ENCODE measurements around the gene PATE1. TPM values are rescaled to one million over a fixed set of nuclear protein-coding genes. Genes with fewer than 3 reads are reported as not detected.
"Not testable (repeated sequence)": the region's sequence is repeated elsewhere in the genome, so short reads cannot be mapped to it uniquely, and the experiment has no call there.

Gene PATE1, protein sequence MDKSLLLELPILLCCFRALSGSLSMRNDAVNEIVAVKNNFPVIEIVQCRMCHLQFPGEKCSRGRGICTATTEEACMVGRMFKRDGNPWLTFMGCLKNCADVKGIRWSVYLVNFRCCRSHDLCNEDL
- not detected in 2 replicates for total RNA-seq (ENCODE audit: low replicate concordance)

DNA sequence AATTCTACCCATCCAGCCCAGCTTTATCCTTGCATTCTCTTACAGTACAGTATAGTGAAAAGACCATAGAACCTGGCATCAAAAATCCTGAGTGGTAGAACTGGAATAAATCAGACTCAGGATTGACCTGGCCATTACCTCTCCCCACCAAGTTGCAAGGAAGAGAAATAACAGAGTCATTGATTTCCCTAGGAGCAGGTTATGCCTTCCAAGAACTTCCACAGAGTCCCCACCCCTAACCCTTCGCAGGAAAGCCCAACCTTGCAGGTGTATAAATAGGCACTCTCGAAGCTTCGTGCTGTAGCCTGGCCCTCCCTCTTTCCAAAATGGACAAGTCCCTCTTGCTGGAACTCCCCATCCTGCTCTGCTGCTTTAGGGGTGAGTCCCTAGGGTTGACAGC lies at the start of gene PATE1:
PATE1 (plus strand) TSS at position 301 of the 400 bp plus-strand sequence; CDS start at position 327, 26 bp downstream.
- DNase-seq (ENCODE audit: low read depth): no peak

DNA sequence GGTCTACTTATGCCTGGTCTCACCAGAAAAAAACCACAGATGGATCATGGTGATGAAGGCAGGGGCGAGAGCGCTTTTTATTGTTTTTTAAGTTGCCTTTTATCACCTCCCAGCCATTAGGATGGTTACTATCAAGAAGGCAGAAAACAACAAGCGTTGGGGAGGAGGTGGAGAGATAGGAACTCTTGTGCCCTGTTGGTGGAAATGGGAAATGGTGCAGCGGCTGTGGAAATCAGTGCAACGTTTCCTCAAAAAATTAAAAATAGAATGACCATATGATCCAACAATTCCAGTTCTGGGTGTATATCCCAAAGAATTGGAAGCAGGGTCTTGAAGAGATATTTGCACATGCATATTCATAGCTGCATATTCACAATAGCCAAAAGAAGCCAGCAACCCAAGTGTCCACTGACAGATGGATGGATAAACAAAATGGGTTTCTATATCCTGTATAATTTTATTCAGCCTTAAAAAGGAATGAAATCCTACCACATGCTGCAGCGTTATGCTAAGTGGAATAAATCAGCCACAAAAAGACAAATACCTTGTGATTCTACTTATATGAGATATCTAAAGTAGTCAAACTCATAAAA lies 45.0 kb upstream of the PATE1 start:
- DNase-seq (ENCODE audit: low read depth): no peak
- TF ChIP-seq, protein P1, sequence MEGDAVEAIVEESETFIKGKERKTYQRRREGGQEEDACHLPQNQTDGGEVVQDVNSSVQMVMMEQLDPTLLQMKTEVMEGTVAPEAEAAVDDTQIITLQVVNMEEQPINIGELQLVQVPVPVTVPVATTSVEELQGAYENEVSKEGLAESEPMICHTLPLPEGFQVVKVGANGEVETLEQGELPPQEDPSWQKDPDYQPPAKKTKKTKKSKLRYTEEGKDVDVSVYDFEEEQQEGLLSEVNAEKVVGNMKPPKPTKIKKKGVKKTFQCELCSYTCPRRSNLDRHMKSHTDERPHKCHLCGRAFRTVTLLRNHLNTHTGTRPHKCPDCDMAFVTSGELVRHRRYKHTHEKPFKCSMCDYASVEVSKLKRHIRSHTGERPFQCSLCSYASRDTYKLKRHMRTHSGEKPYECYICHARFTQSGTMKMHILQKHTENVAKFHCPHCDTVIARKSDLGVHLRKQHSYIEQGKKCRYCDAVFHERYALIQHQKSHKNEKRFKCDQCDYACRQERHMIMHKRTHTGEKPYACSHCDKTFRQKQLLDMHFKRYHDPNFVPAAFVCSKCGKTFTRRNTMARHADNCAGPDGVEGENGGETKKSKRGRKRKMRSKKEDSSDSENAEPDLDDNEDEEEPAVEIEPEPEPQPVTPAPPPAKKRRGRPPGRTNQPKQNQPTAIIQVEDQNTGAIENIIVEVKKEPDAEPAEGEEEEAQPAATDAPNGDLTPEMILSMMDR (IDR thresholded peaks at IDR 0.05; ENCODE audit: insufficient read depth, low read length): no peak
- no peak overlapping the region for H3K4me3 ChIP-seq (ENCODE audit: low read depth, low read length)

More for the DNA sequence above, at the start of gene PATE1:
- no peak within 1 kb of the TSS for H3K4me3 ChIP-seq (ENCODE audit: low read depth, low read length)
- TF ChIP-seq, protein P1 (IDR thresholded peaks at IDR 0.05; ENCODE audit: insufficient read depth, low read length): no peak

DNA sequence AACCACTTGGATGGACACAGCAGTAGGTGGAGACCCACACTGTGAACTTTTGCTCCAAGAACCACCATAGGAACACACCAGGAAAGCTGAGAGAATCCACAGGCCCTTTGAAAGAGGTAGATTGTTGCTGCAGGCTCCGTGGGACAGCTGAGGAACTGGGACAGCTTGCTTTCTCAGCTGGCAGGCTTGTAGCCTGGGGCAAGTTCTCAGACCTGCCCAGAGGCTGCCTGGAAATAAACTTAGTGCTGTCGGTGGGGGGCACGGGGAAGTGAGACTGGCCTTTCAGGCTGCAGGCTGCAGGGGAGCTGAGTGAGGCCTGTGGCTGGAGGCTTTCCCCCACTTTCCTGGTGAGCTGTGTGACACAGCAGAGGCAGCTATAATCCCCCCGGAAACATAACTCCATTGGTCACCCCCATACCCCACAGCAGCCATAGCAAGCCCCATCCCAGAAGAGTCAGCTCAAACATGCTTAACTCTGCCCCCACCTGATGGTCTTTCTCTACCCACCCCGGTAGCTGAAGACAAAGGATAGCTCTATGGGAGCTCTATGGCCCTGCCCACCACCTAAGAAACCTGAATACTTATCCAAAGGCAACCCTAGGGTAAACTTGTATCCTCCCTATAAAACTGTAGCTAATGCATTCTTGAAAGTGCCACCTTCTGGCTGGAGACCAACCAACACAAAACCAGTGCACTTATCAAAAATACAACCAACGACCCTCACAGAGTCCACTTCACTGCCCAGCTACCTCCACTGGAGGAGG lies 44.0 kb upstream of the PATE1 start:
- TF ChIP-seq, protein P1 (IDR thresholded peaks at IDR 0.05; ENCODE audit: insufficient read depth, low read length): no peak
- no peak for DNase-seq (ENCODE audit: low read depth)
- no peak overlapping the region for H3K4me3 ChIP-seq (ENCODE audit: low read depth, low read length)

DNA sequence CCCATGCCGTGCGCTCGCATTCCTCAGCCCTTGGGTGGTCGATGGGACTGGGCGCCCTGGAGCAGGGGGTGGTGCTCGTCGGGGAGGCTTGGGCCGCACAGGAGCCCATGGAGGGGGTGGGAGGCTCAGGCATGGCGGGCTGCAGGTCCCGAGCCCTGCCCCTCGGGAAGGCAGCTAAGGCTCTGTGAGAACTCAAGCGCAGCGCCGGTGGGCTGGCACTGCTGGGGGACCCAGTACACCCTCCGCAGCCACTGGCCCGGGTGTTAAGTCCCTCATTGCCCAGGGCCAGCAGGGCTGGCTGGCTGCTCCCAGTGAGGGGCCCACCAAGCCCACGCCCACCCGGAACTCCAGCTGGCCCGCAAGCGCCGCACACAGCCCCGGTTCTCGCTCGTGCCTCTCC lies 41.4 kb upstream of the PATE1 start:
- not testable (repeated sequence) for H3K4me3 ChIP-seq (ENCODE audit: low read depth, low read length); DNase-seq (ENCODE audit: low read depth)

DNA sequence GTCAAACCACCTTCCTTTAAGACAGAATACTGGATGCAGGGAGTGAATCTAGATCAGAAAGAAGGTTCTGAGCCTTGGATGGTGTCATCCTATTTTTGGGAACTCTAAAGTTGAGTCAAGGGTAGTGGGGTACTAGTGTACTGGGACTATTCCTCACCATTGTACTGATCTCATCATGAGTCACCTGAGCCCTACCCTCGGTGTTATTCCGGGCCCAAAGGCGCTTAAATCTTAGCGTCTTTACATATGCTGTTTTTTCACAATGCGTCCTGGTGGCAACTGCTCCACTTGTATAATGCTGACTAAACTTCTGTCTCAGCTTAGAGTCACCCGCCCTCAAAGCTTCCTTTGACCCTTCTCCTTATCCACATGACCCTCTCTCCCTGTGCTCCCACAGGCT lies 25.3 kb upstream of the PATE1 start:
- no peak overlapping the region for H3K4me3 ChIP-seq (ENCODE audit: low read depth, low read length)
- TF ChIP-seq, protein P1 (IDR thresholded peaks at IDR 0.05; ENCODE audit: insufficient read depth, low read length): no peak
- DNase-seq (ENCODE audit: low read depth): no peak

DNA sequence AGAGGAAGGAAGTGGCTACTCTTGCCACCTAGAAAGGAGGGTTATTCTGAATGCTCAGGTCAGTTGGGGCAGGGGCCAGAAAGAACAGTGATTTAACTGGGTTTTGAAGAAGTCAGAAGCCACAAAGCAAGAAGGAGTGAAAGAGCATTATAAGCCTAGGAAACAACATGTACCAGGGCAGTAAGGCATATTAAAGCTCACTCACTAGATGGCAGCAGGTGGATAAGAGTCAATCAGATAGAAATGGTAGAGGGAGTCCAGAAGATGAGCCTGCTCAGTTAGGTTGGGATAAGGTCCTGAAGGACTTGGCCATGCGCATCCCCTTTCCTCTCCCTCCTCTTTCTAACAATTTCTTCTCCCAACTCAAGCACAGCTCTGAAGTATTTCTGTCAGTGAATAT lies 22.0 kb upstream of the PATE1 start:
- peak; percentile 71 for DNase-seq (ENCODE audit: low read depth)
- no peak overlapping the region for H3K4me3 ChIP-seq (ENCODE audit: low read depth, low read length)
- TF ChIP-seq, protein P1 (IDR thresholded peaks at IDR 0.05; ENCODE audit: insufficient read depth, low read length): peak; percentile 64

DNA sequence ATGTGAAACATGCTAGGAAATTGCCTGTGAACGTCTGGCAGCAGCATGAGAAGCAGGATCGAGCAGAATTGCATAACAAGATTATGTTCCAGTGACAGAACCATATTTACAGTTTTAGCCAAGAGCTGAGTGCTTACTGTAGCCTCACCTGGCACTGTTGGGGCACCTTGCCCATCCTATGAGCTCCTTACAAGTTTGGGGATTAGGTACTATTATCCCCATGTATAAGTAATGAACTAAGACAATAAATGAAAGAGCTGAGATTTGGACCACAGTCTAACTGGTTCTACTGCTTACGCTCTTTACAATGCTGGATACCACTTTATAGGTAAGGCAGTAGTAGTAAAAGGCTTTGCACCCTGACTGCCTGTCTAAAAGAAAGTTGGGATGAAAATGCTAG lies 17.1 kb upstream of the PATE1 start:
- DNase-seq (ENCODE audit: low read depth): peak; percentile 8
- TF ChIP-seq, protein P1 (IDR thresholded peaks at IDR 0.05; ENCODE audit: insufficient read depth, low read length): no peak
- no peak overlapping the region for H3K4me3 ChIP-seq (ENCODE audit: low read depth, low read length)

Measured in fibroblast of the aortic adventitia (primary cell).